Cerebellar cortex (tissue), 1 donor: Measurements from ENCODE around the gene PAWR.
"Not testable (repeated sequence)": the region's sequence is repeated elsewhere in the genome, so short reads cannot be mapped to it uniquely, and the experiment has no call there.

Experiments
- DNase-seq: peaks from one replicate; pipeline ENCODE4 v3.0.0-alpha.2; 2015; ENCODE audit warnings: low spot score

PAWR gene

GRCh38 chr12:79686171-79686570 lies 4.6 kb downstream of the PAWR start:
- DNase-seq = no peak

- DNase-seq = no peak
These were observed 5.7 kb downstream of the PAWR start for GRCh38 chr12:79685068-79685467.

- not testable (repeated sequence) for DNase-seq
These were observed 6.4 kb downstream of the PAWR start for GRCh38 chr12:79684338-79684737.

GRCh38 chr12:79682593-79682992 lies 8.2 kb downstream of the PAWR start:
- DNase-seq = no peak

- DNase-seq = no peak
These were observed 9.7 kb downstream of the PAWR start for GRCh38 chr12:79681008-79681590.

- DNase-seq = no peak
These were observed 10.7 kb downstream of the PAWR start for GRCh38 chr12:79680051-79680450.

- no peak for DNase-seq
These were observed 12.5 kb downstream of the PAWR start for GRCh38 chr12:79678306-79678705.

- no peak for DNase-seq
These were observed 13.1 kb downstream of the PAWR start for GRCh38 chr12:79677672-79678071.

- no peak for DNase-seq
These were observed 14.2 kb downstream of the PAWR start for GRCh38 chr12:79676579-79676978.

GRCh38 chr12:79674629-79675028 lies 16.1 kb downstream of the PAWR start:
- DNase-seq = no peak

- no peak for DNase-seq
These were observed 17.4 kb downstream of the PAWR start for GRCh38 chr12:79673354-79673753.

- DNase-seq = no peak
These were observed 22.7 kb downstream of the PAWR start for GRCh38 chr12:79668113-79668512.

GRCh38 chr12:79665212-79665887 lies 25.4 kb downstream of the PAWR start:
- no peak for DNase-seq

- DNase-seq = no peak
These were observed 26.2 kb downstream of the PAWR start for GRCh38 chr12:79664518-79664917.

- no peak for DNase-seq
These were observed 28.5 kb downstream of the PAWR start for GRCh38 chr12:79662046-79662811.

- DNase-seq = no peak
These were observed 29.1 kb downstream of the PAWR start for GRCh38 chr12:79661629-79662028.

GRCh38 chr12:79659961-79660431 lies 30.8 kb downstream of the PAWR start:
- DNase-seq = no peak

GRCh38 chr12:79658221-79658620 lies 32.5 kb downstream of the PAWR start:
- DNase-seq = no peak

GRCh38 chr12:79657136-79657535 lies 33.6 kb downstream of the PAWR start:
- DNase-seq = no peak

- no peak for DNase-seq
These were observed 35.7 kb downstream of the PAWR start for GRCh38 chr12:79655036-79655435.

GRCh38 chr12:79652521-79652920 lies 38.2 kb downstream of the PAWR start:
- no peak for DNase-seq

- DNase-seq = no peak
These were observed 40.3 kb downstream of the PAWR start for GRCh38 chr12:79650440-79650839.

- no peak for DNase-seq
These were observed 41.9 kb downstream of the PAWR start for GRCh38 chr12:79648881-79649280.
